Measurements from ENCODE around the gene STARD8. TPM values are rescaled to one million over a fixed set of nuclear protein-coding genes. Genes with fewer than 3 reads are reported as not detected.
A peak's percentile ranks its signal among the peaks of the same experiment; 100 is the strongest.
"Not testable (repeated sequence)": the region's sequence is repeated elsewhere in the genome, so short reads cannot be mapped to it uniquely, and the experiment has no call there.

Gene STARD8
- total RNA-seq, 2 donors from 2014 or later: 13.2 to 15.2 TPM

DNA sequence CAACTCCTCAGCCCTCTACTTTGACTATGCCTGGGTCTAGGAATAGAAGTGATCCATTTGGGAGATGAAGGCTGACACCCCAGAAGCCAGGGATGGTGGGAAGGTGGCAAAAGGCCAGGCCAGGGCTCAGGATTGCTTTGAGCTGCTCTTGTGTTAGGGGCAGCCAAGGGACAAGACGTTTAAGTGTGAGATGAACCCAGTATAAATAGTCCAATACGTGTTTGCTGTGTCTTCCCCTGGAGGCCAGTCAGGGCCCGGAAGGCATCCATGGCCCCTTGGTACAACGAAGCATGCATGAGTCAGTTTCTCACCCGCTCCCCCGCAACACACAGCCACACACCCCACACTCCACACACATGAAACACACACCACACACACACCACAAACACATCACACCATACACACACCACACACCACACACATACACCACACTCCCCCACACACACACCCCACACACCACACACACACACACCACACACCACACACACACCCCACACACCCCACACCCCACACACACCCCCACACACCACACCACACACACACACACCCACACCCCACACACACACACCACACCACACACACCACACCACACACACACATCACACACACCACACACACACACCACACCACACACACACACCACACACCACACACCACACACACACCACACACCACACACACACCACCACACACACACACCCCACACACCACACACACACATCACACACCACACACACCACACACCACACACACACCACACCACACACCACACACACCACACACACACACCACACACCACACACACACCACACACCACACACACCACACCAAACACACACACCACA is 5.1 kb downstream of the STARD8 start:
- no peak for DNase-seq
- intact Hi-C loops (cut with DNase I): no loop called here
- no peak for ATAC-seq

DNA sequence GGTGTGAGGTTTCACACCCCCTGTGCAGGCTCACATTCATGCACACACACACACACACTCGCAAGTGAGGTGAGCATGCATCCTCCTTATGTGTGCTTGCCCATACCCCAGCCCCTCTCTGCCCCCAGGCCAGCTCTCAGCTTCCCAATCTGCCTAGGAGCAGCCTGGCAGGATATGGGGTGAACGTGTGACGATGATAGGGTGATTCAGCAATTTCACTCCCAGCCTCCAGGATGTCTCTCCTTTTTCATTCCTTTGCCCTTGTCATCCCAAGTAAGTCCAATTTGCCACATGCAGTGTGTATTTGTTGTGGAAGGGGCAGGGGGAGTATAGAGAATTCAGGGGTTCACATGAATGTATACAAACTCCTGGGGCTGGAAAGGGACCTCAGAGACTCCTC is 7.2 kb downstream of the STARD8 start:
- ATAC-seq (no peak), DNase-seq (no peak)
- intact Hi-C loops (cut with DNase I): no loop called here

DNA sequence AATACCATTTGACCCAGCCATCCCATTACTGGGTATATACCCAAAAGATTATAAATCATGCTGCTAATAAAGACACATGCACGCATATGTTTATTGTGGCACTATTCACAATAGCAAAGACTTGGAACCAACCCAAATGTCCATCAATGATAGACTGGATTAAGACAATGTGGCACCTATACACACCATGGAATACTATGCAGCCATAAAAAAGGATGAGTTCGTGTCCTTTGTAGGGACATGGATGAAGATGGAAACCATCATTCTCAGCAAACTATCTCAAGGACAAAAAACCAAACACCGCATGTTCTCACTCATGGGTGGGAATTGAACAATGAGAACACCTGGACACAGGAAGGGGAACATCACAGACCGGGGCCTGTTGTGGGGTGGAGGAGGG is 9.0 kb downstream of the STARD8 start:
- ATAC-seq; intact Hi-C loops (cut with DNase I); DNase-seq: not testable (repeated sequence)

DNA sequence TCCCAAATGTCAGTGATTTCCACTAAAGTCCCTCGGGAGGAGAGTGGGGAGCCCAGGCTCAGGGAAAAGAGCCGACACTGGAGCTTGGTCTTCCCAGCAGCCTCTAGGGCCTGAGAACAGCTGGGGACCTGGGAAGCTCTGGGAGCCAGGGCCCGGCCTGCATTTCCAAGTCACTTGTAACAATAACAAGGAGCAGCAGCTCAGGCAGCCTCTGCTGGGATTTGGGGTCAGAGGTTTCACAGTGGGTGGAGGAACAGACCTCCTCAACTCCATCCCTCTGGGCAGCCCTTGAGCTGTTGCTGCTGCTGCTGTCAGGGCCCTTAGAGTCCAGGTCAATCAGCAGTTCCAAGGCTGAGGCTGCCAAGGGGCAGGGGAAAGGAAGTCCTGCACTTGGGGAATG is 11.1 kb downstream of the STARD8 start:
- peak; percentile 33 for DNase-seq
- ATAC-seq: peak; percentile 65
- intact Hi-C loops (cut with DNase I): no loop called here

DNA sequence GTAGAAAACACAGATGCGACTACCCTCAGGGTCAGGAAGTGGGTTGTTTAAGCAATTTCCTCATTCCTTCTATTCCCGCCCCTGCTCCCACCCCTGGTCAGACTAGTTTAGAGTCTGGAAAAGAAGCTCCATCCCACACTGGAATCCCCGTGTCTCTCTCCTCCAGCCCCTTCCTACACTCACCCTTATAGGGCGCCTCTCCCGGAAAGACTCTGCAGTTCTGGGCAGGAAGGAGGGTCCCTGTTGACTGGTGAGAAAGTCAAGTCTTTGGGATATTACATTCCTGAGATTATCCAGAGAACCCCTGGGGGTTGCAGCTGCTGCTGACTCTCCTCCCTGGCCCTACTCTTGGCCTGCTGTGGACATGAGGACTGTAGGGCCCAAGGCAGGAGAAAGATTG is 11.9 kb downstream of the STARD8 start:
- DNase-seq: no peak
- ATAC-seq: peak in 1 of 2 donors; percentile 41
- intact Hi-C loops (cut with DNase I): no loop called here

DNA sequence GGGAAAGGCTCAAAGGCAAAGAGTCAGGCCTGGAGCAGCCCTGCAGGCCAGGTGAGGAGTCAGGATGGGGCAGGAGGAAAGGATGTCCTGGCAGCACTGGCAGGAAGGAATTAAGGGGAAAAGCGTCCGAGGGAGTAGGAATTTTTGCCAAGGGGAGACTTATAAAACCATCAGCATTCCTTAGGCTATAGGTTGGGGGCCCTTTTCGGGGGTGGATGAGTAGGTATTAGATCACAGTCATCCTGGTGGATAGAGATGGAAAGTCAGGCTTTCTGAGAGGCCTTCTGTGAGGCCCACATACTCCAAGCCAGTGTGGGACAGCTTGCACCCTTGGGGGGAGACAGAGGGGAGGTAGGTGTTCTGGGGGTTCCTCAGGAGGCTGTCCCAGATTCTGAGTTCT is 12.3 kb downstream of the STARD8 start:
- DNase-seq (no peak), ATAC-seq (no peak)
- intact Hi-C loops (cut with DNase I): no loop called here

DNA sequence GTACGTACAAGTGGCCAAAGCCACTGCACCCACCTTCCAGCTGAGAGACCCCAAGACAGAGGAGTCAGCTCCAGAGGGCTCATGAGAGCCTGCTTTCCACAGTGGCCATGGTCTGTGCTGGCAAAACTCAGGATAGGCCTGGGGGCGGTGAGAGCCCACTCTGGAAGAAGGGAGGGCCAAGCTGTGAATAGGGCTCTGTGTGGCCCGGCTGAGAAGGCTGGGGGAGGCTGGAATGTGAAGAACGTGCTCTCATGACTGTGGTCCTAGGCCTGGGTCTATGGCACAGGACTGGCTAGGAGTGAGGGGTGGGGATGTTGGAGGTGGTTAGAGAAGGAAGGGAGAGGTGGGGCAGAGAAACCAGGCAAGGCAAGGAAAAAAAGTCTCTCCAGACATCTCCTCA is 13.3 kb downstream of the STARD8 start:
- DNase-seq (no peak), ATAC-seq (no peak)
- intact Hi-C loops (cut with DNase I): no loop called here

DNA sequence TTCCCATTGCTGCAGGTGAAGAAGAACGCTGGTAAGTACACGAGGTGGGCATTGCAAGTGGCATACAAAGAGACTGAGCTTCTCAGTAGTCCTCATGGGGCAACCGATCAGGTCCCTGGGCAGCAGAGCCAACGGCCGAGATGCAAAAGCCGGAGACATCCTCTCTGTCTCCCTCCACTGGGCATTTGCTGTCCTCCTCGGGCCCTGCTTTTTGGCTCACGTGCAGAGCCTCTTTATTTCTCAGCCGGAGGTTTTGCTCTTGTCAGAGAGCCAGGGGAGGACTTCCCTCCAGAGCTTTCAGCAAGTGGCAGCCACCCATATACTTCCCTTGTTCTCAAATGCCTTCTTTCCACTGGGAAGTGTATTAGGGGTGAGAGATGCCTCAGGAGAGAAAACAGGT is 18.0 kb downstream of the STARD8 start:
- DNase-seq: no peak
- ATAC-seq: peak; percentile 27 to 66
- intact Hi-C loops (cut with DNase I): no loop called here

DNA sequence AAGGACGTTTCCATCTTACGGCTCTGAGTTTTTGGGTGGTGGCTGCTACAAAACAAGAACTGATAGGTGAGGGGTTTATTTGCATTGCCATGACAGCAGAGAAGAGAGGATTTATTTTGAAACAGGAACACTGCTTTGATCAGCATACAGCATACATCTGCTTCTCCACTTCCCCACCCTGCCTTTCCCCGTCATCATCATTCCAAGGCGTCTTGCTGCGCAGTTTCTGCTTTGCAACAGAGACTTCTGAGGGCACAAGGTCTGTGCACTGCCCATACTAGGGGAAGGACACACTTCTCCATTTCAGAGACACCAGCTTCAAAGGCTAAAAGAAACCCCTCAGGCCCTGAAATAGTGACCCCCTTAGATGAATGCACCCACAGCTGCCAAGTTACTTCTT is 19.1 kb downstream of the STARD8 start:
- intact Hi-C loops (cut with DNase I): no loop called here
- ATAC-seq (peak; percentile 59 to 84), DNase-seq (no peak)

DNA sequence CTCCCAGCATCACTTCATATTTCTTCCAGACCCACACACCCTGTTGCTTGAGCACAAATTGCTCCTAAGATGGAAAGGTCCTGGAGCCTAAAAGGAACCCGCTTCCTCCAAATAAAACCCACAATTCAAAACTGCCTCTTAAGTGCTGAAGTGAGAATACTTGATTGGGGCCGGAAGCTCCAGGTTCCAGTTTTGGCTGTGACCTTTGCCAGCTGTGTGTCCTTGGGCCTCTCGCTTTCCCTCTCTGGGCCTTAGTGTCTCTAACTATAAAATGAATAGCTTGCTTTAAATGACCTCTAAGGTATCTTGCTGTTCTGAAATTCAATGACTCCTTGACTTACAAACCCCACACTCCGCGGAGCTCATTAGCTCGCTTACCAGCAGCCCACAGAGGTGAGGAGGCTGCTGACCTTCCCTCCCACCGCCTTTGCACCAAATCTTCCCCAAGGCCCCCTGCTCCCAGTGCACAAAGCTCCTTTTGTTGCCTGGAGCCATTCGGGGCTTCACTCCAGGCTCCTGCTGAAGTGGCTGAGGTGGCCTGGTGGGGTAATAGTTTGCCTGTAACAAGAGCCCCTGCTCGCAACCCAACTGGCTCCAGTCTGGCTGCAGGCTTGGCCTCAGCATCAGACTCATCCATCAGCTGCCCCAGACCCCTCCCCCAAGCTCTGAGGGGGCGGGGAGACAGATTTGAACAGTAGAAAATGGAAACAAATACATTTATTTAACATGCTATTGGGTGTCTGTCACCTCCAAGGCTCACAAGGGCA is 21.8 kb downstream of the STARD8 start:
- no peak for DNase-seq
- intact Hi-C loops (cut with DNase I): no loop called here
- no peak for ATAC-seq

DNA sequence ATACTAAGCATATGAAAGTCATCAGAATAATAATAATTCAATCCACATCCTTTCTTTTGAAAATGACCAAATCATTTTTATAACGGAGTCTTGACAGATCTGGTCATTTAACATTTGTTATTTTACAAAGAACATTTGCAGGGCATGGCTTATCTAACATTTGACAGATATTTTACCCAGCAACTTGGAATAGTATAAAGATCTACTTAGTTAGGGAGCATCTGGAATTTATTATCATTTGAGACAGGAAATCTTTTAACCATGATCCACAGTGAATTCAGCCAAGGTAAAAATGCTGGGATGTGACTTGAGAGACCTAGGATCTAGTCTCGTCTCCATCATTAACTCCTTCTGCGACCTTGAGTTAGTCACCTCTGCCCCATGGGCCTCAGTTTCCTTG is 22.4 kb downstream of the STARD8 start:
- DNase-seq: no peak
- no peak for ATAC-seq
- intact Hi-C loops (cut with DNase I): no loop called here

DNA sequence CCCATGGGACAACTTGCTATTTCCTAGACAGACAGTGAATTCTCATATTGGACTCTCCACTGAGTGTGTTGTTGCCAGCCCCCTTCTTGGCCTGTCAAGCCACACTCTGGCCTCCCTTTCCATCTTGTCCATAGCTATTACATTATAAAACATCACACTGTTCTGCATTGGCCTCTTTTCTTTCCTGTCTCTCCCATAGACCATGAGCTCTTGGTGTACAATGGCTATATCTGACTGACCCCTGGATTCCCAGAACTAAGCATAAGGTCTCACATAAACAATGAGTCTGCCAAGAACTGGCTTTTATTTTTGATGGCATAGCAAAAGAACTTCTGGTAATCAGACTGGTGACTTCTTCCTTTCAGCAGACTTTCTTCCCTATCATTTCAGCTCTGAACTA is 23.8 kb downstream of the STARD8 start:
- ATAC-seq: peak in 1 of 2 donors; percentile 32
- intact Hi-C loops (cut with DNase I): no loop called here
- DNase-seq: no peak

DNA sequence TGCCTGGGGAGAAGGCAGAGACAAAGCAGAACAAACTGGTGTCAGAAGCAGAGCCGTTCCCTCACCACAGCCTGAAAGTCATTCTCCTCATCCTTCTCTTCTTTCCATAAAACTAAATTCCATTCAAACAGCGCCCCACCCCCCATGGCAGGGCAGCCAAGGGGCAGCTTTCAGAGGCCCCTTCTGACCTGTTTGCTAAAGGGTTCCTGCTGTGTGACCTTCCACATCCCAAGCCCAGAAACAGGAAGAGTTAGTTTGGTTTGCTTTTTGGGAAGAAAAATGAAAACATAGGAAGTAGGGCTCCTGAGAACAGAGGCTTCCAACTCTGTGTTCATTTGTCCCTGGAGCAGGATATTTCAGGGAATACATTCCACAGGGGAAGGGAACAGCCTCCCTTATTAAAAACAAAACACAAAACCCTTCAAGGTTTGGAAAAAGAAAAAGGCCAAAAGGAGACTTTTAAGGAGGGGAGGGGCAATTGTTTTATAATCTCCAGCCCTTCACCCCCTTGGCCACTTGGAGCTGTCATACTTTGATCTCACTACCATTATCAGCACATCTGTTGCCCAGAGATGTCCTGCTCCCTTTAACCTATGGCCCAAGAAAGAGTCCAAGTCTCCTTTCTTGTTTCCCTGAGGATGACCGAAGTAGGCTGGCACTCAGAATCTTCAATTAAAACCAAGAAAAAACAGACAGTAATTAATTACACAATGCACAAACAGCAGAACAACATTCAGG is 25.3 kb downstream of the STARD8 start:
- peak; percentile 56 for DNase-seq
- intact Hi-C loops (cut with DNase I): no loop called here
- ATAC-seq: peak; percentile 50 to 85

DNA sequence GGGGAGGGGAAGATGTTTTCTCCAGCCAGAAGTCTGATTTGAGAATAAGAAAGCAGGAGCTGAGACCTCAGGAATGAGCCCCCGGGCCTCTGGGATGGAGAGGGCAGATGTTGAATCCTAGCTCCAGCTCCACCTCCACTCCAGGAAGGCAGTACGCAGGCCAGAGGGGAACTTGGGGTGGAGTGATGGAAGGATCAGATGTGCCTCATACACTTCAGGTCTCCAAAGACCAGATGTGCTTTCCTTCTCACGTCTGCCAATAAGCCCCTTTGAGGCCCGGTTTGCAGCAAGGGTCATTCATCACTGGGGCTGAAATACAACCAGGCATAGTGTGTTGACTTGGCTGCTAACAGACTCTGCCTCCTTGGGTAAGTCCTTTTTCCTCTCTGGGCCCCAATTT is 28.1 kb downstream of the STARD8 start:
- intact Hi-C loops (cut with DNase I): no loop called here
- no peak for DNase-seq
- ATAC-seq: no peak

DNA sequence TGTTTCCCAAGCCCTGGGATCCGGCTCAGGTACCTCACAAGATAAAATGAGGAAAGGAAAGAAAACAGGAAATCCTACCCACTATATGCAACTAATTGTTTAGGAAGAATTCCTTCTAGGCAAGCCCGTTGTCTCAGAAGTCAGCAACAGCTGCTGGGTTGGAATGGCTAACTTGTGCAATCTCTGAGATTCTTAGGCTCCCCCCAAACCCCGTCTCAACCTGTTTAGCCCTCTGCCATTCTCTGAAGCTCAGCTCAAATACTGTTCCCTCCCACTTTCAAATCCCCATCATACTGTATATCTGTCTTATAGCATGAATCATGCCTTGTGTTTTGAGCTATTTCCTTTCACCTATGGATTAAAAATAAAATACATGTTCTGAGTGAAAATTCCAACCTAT is 28.9 kb downstream of the STARD8 start:
- no peak for DNase-seq
- intact Hi-C loops (cut with DNase I): no loop called here
- no peak for ATAC-seq

DNA sequence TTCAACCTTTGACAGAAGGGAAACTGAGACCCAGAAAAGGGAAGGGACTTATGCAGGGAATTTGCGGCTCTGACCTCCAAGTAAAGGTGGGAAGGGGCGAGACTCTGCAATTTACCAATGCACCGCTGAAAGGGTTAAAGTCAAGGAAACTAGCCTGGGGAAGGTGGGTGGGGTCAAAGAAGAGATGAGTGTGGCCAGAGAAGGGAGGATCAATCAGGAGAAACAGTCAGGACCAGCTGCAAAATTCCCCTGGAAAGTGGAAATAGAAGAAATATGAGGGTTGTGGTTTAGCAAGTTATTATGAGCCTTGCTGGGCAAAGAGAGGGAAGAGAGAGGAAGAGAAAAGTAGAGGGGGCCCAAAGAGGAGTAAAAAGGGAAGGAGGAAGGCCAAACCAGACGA is 30.5 kb downstream of the STARD8 start:
- no peak for DNase-seq
- ATAC-seq: no peak
- intact Hi-C loops (cut with DNase I): no loop called here

DNA sequence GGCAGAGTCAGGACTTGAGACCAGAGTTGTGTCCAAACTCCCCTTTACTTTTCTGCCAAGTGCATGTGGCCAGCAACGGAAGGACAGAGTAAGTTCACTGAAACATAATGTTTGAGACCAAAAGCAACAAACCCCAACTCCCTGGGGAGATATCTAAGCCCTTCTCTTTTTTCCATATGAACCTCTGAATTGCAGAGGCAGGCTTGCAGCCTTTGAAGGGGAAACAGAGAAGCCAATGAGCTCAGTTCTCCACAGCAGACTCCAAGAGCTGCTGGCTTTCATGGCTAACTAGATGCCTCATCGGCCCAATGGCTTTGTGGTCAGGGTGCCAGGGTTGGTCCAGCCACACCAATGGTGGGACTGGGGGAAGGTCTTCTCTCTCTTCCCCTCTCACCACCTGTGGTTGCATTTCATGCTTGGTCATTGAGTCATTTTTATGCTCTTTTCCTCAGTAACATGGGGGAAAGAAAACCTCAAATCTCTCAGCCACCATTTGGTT is 34.0 kb downstream of the STARD8 start:
- DNase-seq (no peak), ATAC-seq (peak; percentile 22 to 23)
- intact Hi-C loops (cut with DNase I): no loop called here

DNA sequence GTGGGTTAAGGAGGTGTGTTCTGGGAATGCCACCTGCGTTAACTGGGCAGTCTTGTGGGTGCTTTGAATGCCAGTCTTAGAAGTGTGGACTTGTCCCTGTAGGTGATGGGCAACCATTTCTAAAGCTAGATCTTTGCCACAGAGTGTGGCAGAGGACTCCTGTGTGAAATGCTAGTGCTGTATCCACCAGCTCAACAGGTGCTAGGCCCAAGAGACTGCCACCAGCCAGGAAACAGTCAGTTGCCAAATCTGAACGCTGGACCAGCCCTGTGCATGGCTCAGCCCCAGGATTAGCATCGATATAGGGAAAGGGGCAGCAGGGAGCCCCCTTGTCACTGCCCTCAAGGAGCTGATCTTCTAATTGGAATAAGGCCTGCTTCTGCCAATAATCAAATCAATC is 35.3 kb downstream of the STARD8 start:
- ATAC-seq: no peak
- intact Hi-C loops (cut with DNase I): no loop called here
- no peak for DNase-seq

DNA sequence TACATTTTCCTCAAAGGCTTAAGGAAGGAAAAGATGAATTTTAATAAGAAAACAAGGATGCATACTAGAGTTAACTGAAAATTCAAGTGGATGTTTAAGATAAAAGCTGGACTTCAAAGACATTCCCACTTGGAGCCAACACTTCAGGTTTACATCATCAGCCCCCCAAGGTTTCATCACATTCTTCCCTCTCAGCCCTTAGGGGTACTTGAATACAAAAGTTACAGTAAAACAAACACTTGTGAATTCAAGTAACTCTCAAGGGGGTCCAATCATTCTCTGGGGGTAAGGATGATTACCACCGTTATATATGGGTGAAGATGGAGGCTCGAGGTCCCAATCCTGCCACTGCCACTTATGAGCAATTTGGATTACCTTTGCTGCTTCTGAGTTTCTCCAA is 36.1 kb downstream of the STARD8 start:
- no peak for ATAC-seq
- DNase-seq: no peak
- intact Hi-C loops (cut with DNase I): no loop called here
